GM12875 (cell line): ENCODE measurements around the gene RPTN.

Source experiments
- H3K4me3 ChIP-seq: one replicate; pipeline ENCODE4 v1.5.1; 2011; ENCODE audit warnings: low read depth, low read length, control low read depth
- CTCF ChIP-seq: IDR thresholded peaks from 2 replicates; pipeline ENCODE4 v1.5.1; 2011; ENCODE audit warnings: low read depth, mild to moderate bottlenecking, control low read depth, inconsistent platforms, low read length, moderate library complexity, borderline replicate concordance; ENCODE audit not compliant: insufficient read depth

Gene RPTN

GRCh38 chr1:152164517-152165136 lies 5.6 kb upstream of the RPTN start:
- H3K4me3 ChIP-seq: no peak overlapping the region
- no peak for TF ChIP-seq CTCF

- TF ChIP-seq CTCF: no peak
- H3K4me3 ChIP-seq: no peak overlapping the region
Measured at GRCh38 chr1:152162792-152163463, 3.9 kb upstream of the RPTN start.

DNA sequence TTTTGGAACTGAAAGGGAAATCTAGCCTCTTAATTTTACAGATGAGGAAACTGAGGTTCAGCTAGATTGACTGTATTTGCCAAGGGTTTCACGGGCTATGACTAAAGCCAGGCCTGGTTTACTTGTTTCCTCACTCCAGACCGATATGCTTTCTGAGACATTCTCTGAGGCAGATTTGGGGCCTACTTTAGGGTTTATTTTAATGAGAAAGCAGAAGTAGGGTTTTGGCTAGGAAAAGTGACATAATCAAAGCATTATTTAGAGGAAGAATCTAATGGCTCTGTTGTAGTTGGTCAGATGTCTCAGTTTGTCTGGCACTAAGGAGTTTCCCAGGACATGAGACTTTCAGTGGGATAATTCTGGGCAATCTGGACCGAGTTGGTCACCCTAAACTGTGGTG lies 1.5 kb upstream of the RPTN start:
- TF ChIP-seq CTCF: no peak
- H3K4me3 ChIP-seq: no peak overlapping the region

GRCh38 chr1:152153996-152154395 lies 5.0 kb downstream of the RPTN start:
- TF ChIP-seq CTCF: no peak

DNA sequence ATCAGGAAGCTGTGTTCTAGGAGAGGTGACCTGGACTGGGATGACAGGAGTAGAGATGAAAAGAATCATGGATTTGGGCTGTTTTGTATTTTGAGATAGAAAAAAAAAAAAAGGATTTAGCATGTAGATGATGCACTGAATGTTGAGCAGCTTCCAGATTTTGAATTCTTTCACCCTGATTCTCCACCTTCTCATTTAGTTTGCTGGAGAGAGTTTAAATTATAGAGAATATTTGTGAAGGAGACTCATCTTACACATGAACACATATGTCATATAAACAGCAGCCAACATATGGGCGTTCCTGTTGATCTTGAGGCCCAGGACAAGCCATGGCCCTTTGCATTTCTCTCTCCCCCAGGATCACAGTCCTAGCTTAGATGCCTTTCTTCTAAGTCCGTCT lies 7.4 kb downstream of the RPTN start:
- H3K4me3 ChIP-seq: no peak overlapping the region
- TF ChIP-seq CTCF: no peak

More at GRCh38 chr1:152153996-152154395, 5.0 kb downstream of the RPTN start:
- no peak overlapping the region for H3K4me3 ChIP-seq

DNA sequence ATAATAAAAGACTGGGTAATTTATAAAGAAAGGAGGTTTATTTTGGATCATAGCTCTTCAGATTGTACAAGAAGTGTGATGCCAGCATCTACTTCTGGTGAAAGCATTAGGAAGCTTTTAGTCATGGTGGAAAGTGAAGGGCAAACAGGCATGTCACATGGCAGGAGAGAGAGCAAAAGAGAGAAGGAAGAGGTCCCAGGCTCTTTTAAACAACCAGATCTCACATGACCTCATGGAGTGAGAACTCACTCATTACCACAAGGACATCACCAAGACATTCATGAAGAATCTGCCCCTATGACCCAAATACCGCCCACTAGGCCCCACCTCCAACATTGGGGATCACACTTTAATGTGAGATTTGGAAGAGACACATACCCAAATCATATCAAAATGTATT lies 10.0 kb downstream of the RPTN start:
- TF ChIP-seq CTCF: no peak
- H3K4me3 ChIP-seq: no peak overlapping the region

DNA sequence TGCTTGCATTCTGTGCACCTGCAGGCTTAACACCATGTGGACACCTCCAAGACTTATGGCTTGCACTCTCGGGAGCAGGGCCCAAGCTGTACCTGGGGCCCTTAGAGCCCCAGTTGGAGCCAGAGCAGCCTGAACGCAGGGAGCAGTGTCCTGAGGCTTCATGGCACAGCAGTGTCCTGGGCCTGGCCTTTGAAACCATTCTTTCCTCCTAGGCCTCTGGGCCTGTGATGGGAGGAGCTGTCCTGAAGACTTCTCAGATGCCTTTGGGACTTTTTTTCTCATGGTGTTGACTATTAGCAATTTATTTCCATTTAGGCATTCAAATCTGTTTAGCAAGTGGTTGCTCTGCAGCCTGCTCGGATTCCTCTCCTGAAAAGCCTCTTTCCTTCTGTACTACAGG lies 11.0 kb downstream of the RPTN start:
- no peak for TF ChIP-seq CTCF
- H3K4me3 ChIP-seq: no peak overlapping the region
